Measurements from ENCODE around the gene HMCN2. TPM values are rescaled to one million over a fixed set of nuclear protein-coding genes. Genes with fewer than 3 reads are reported as not detected.

The HMCN2 gene
- total RNA-seq, 1 donor from 2014 or later = 7.8 TPM

DNA sequence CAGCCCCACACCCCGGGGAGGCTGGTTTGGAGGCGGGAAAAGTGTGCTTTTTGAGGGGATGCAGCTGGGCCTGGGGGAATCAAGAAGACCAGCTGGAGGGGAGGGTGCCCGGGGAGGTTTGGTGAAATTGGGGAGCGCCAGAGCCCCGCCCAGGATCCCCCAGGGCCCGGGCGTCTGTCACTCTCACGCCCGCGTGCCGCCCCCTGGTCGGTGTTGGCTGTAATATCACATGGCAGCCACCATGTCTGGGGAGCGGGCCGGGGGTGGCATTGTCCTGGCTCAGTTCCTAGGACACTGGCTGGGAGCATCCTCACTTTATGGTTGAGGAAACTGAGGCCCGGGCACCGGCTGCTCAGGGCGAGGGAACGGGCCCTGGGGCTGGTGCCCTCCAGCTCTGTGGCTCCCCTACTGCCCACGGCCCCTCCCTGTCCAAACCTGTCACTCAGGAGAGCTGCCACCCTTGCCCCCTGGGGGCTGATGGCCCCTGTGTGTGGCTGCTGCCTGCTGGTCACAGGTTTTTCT lies 206.7 kb downstream of the HMCN2 start:
- Histone ChIP-seq H3K27ac (no peak overlapping the region), H3K36me3 (no peaks in the 10 kb centered on the region), H3K4me3 (no peak overlapping the region), H3K4me1 (no peaks in the 10 kb centered on the region), H3K9me3 (no peaks in the 10 kb centered on the region), H3K27me3 (no peaks in the 10 kb centered on the region)
- intact Hi-C loops (cut with DNase I) = no loop called here
- ATAC-seq = no peak
- TF ChIP-seq, protein P1, sequence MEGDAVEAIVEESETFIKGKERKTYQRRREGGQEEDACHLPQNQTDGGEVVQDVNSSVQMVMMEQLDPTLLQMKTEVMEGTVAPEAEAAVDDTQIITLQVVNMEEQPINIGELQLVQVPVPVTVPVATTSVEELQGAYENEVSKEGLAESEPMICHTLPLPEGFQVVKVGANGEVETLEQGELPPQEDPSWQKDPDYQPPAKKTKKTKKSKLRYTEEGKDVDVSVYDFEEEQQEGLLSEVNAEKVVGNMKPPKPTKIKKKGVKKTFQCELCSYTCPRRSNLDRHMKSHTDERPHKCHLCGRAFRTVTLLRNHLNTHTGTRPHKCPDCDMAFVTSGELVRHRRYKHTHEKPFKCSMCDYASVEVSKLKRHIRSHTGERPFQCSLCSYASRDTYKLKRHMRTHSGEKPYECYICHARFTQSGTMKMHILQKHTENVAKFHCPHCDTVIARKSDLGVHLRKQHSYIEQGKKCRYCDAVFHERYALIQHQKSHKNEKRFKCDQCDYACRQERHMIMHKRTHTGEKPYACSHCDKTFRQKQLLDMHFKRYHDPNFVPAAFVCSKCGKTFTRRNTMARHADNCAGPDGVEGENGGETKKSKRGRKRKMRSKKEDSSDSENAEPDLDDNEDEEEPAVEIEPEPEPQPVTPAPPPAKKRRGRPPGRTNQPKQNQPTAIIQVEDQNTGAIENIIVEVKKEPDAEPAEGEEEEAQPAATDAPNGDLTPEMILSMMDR (IDR thresholded peaks at IDR 0.05) = no peak
- DNase-seq = no peak

DNA sequence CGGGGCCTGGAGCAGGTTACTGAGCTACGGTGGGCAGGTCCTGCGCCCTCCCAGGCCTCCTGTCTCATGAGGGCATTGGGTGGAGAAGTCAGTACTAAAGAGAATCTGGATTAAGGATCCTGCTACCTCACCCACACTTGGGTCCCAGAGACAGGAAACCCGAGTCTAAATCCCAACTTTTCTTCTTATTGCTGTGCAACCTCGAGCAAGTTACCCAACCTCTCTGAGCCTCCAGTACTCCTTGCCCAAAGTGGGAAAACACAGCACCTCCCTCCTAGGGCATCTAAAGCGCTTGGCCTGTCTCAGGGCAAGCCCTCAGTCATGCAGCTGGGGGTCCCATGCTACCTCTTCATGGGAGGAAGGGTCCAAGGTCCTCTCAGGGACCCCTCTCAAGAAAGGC lies 207.4 kb downstream of the HMCN2 start:
- Histone ChIP-seq H3K27ac (no peak overlapping the region), H3K4me3 (no peak overlapping the region), H3K4me1 (no peaks in the 10 kb centered on the region), H3K9me3 (no peaks in the 10 kb centered on the region), H3K36me3 (no peaks in the 10 kb centered on the region), H3K27me3 (no peaks in the 10 kb centered on the region)
- TF ChIP-seq, protein P1 (IDR thresholded peaks at IDR 0.05) = no peak
- intact Hi-C loops (cut with DNase I) = no loop called here
- DNase-seq (no peak), ATAC-seq (no peak)

DNA sequence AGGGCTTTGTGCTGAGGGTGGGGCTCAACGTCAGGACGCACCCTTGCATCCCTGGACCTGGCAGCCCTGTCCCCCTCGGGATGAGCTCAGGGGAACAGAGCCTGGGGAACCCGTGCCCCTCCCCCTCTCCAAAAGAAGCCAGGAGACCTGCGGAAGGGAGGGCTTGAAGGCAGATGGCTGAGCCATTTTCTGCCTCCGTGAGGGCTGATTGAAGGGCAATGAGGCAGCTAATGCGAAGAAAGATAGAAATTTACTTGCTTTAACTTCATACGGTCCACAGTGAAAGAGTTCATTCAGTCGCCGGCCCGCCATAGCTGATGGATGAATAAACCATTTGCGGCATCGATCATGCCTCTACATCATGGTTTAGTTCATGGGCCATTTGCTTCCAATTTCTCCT lies 208.0 kb downstream of the HMCN2 start:
- Histone ChIP-seq H3K9me3 (no peaks in the 10 kb centered on the region), H3K27me3 (no peaks in the 10 kb centered on the region), H3K4me1 (no peaks in the 10 kb centered on the region), H3K4me3 (no peak overlapping the region), H3K27ac (no peak overlapping the region), H3K36me3 (no peaks in the 10 kb centered on the region)
- ATAC-seq (no peak), DNase-seq (no peak)
- TF ChIP-seq, protein P1 (IDR thresholded peaks at IDR 0.05) = no peak
- intact Hi-C loops (cut with DNase I) = no loop called here

DNA sequence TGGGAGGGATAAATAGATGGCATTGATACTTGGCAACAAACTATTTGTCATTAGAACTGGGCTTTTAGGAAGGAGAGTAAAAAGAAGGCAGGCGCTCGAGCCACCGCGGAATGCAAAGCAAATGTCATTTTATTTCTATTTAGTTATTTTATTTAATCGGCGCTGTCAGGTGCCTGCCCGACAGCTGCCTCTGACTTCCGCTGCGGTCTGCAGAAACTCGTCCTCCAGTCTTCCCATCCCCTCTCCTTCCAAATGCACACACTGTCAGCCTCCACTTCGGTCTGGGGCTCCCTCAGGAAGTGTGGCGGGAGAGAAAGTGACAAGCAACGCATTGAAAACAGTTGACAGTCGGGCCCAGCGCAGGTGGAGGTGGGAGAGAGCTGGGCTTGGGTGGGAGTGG lies 208.5 kb downstream of the HMCN2 start:
- H3K9me3 ChIP-seq = no peaks in the 10 kb centered on the region
- no peak for ATAC-seq
- H3K4me3 ChIP-seq = no peak overlapping the region
- DNase-seq = no peak
- intact Hi-C loops (cut with DNase I) = no loop called here
- H3K4me1 ChIP-seq = no peaks in the 10 kb centered on the region
- TF ChIP-seq, protein P1 (IDR thresholded peaks at IDR 0.05) = no peak
- H3K27me3 ChIP-seq = no peaks in the 10 kb centered on the region
- no peaks in the 10 kb centered on the region for H3K36me3 ChIP-seq
- no peak overlapping the region for H3K27ac ChIP-seq

DNA sequence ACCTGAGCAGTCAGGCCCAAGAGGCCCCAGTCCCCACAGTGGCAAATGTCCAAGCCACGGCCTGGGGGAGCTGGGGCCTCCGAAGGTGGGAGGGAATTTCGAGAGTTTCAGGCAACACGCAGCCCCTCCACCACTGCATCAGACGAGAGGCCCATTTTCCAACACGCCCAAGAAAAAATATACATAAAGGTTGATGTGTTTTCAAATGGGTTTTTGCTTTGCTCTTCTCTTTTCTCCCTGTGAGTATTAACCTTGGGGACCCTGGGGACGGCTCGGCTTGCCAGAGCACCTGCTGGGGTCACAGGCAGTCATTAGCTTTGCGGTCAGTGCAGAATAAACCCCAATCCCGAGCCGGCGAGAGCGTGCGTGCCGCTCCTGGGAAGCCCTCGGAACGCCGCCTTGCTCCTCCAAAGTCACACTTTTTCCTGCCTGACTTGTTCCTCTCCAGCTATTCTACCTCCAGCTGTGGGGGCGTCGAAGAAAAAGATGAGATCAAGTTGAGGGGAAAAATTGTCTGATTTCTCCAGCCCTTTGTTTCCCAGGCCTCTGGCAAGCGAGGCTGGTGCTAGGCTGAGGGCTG lies 210.7 kb downstream of the HMCN2 start:
- no peaks in the 10 kb centered on the region for H3K36me3 ChIP-seq
- DNase-seq (no peak), ATAC-seq (no peak)

More for the DNA sequence above, 210.7 kb downstream of the HMCN2 start:
- no peak overlapping the region for H3K4me3 ChIP-seq
- intact Hi-C loops (cut with DNase I) = no loop called here
- H3K4me1 ChIP-seq = no peaks in the 10 kb centered on the region
- TF ChIP-seq, protein P1 (IDR thresholded peaks at IDR 0.05) = no peak
- H3K9me3 ChIP-seq = no peaks in the 10 kb centered on the region
- H3K27me3 ChIP-seq = no peaks in the 10 kb centered on the region
- H3K27ac ChIP-seq = no peak overlapping the region
